ENCODE results near the gene SMIM31.

GRCh38 chr4:164802301-164802901 lies 48.5 kb downstream of the SMIM31 start:
- TF ChIP-seq, protein P1, sequence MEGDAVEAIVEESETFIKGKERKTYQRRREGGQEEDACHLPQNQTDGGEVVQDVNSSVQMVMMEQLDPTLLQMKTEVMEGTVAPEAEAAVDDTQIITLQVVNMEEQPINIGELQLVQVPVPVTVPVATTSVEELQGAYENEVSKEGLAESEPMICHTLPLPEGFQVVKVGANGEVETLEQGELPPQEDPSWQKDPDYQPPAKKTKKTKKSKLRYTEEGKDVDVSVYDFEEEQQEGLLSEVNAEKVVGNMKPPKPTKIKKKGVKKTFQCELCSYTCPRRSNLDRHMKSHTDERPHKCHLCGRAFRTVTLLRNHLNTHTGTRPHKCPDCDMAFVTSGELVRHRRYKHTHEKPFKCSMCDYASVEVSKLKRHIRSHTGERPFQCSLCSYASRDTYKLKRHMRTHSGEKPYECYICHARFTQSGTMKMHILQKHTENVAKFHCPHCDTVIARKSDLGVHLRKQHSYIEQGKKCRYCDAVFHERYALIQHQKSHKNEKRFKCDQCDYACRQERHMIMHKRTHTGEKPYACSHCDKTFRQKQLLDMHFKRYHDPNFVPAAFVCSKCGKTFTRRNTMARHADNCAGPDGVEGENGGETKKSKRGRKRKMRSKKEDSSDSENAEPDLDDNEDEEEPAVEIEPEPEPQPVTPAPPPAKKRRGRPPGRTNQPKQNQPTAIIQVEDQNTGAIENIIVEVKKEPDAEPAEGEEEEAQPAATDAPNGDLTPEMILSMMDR (conservative IDR thresholded peaks at IDR 0.05) = no peak
- no peak for TF ChIP-seq EZH2 (IDR thresholded peaks at IDR 0.05; ENCODE audit: low read depth)
